GM19372 (cell line): ENCODE data around the gene TRIM72.
"Not testable (repeated sequence)": the region's sequence is repeated elsewhere in the genome, so short reads cannot be mapped to it uniquely, and the experiment has no call there.

Source experiments
- ATAC-seq: cut with Tn5 transposase; IDR thresholded peaks from one replicate; pipeline ENCODE4 v1.9.1; 2021; ENCODE audit warnings: mild to moderate bottlenecking, low read depth, moderate library complexity; ENCODE audit not compliant: unreplicated experiment

The TRIM72 gene, protein sequence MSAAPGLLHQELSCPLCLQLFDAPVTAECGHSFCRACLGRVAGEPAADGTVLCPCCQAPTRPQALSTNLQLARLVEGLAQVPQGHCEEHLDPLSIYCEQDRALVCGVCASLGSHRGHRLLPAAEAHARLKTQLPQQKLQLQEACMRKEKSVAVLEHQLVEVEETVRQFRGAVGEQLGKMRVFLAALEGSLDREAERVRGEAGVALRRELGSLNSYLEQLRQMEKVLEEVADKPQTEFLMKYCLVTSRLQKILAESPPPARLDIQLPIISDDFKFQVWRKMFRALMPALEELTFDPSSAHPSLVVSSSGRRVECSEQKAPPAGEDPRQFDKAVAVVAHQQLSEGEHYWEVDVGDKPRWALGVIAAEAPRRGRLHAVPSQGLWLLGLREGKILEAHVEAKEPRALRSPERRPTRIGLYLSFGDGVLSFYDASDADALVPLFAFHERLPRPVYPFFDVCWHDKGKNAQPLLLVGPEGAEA

GRCh38 chr16:31213877-31214707 lies at the start of gene TRIM72:
Gene TRIM72 (plus strand): TSS chr16:31214119. CDS start chr16:31214739, 620 bp downstream.
- no peak for ATAC-seq

DNA sequence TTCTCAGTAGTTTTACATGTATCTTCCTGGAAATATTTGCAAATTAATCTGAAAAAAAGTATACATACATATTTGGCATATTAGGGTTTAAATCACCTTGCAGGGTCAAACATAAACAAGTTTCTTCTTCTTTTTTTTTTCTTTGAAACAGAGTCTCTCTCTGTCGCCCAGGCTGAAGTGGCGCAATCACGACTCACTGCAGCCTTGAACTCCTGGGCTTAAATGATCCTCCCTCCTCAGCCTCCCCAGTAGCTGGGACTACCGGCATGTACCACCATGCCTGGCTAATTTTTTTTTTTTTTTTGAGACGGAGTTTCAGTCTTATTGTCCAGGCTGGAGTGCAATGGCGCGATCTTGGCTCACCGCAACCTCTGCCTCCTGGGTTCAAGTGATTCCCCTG lies 46.6 kb upstream of the TRIM72 start:
- ATAC-seq = no peak

- ATAC-seq = no peak
Measured at GRCh38 chr16:31168848-31169247, 45.1 kb upstream of the TRIM72 start.

DNA sequence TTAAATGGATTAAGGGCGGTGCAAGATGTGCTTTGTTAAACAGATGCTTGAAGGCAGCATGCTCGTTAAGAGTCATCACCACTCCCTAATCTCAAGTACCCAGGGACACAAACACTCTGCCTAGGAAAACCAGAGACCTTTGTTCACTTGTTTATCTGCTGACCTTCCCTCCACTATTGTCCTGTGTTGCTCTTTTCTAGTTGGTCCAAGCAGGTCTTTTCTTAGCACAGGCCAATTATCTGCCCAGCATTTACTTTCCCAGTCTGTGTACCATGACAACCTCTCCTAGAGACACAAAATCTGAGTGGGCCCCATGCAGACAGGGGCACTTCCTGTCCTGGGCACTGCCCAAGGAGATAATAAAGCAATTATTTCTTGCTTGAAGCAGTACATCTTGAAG lies 43.9 kb upstream of the TRIM72 start:
- ATAC-seq = not testable (repeated sequence)

GRCh38 chr16:31177136-31177535 lies 36.8 kb upstream of the TRIM72 start:
- ATAC-seq = no peak

GRCh38 chr16:31179219-31179746 lies 34.6 kb upstream of the TRIM72 start:
- ATAC-seq = no peak

- peak; percentile 49 for ATAC-seq
Measured at GRCh38 chr16:31179747-31180459, 34.0 kb upstream of the TRIM72 start, which contains the start of gene FUS. Gene FUS (plus strand): TSS chr16:31180139. CDS start chr16:31180215, 76 bp downstream.

DNA sequence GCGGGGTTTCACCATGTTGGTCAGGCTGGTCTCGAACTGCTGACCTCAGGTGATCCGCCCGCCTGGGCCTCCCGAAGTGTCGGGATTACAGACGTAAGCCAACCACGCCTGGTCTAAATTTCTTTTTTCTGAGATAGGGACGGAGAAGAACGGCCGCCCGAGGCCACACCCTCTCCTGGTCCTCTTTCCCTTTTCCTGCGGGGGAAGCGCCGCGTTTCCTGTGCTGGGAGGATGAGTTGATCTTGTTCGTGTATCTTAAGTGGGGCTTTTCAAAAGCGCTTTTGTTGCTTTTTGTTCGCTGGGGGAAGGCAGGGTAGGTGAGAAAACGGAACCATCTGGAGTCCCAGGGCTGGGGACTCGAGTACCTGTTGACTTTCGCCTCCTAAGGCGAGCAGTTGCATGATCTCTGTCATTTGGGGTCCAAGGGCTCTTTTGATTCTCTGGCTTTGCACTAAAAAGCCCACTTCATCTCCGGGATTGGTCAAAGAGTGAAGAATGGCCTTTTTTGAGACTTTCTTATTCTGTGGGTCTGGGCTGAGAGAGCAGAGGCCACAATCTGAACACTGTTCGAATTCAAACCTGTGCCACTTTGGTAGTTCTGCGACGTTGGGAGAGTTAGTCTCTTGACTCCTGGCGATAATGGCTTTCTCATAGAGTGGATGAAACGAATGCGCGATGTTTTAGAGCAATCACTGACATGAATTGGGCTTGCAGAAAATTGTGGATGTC lies 32.7 kb upstream of the TRIM72 start:
- no peak for ATAC-seq

- ATAC-seq = no peak
Measured at GRCh38 chr16:31182391-31182790, 31.5 kb upstream of the TRIM72 start.

- ATAC-seq = no peak
Measured at GRCh38 chr16:31183432-31184428, 30.2 kb upstream of the TRIM72 start.

- no peak for ATAC-seq
Measured at GRCh38 chr16:31184888-31185287, 29.0 kb upstream of the TRIM72 start.

- no peak for ATAC-seq
Measured at GRCh38 chr16:31185339-31185738, 28.6 kb upstream of the TRIM72 start.

- no peak for ATAC-seq
Measured at GRCh38 chr16:31186176-31186575, 27.7 kb upstream of the TRIM72 start.

DNA sequence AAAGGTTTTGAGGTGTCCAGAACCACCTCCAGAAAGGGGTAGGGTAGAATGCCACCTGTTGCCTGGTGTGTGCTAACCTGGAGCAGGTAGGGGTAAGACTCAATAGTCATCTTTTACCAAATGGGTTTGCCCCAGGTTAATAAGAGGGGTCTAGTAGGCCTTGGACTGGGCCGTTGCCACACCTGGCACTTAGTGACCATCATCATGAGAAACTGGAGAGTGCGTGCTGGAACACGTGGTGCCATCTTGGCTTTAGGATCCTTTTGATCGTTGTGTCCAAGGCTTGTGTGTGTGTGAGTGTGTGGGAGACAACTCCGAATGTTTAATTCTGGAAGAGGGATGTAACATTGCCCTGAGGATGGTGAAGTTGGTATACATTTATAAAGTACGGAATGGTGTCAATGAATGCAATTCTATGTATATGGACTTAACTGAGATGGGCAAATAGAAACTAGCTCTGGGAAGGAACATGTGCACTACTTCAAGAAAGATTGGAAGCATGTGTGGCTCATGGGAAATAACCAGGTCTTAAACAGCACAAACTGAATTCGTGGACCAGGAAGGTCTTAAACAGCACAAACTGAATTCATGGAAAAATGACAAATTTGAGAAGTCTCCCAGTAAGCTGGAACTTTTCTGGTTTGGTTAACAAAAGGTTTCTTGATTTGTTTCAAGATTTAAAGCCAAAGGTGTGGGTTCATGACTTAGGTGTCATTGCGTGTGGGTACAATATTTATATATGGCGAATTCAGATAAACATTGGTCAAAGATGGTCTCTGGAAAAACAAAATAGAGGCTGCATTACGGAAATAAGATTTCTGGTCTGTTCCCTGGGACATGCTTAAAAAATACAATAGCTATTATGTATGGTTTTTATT lies 26.8 kb upstream of the TRIM72 start:
- ATAC-seq = no peak

DNA sequence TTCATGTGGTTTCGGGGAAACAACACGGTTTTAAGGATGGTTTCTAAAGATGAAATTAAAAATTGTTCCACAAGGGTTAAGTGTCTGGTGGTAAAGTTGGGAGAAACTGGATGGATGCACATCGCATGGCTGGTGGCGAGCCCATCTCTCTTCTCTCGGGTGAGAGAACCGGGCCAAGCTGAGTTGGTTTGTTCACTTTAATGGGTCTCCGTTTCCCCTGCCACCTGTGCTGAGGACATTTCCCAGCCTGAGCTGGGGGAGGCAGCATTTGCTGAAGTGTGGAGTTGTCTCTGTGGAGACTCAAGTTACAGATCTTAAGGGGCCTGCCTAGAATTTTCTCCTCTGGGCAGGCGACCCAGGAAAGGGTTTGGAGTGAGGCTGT lies 26.1 kb upstream of the TRIM72 start:
- no peak for ATAC-seq

DNA sequence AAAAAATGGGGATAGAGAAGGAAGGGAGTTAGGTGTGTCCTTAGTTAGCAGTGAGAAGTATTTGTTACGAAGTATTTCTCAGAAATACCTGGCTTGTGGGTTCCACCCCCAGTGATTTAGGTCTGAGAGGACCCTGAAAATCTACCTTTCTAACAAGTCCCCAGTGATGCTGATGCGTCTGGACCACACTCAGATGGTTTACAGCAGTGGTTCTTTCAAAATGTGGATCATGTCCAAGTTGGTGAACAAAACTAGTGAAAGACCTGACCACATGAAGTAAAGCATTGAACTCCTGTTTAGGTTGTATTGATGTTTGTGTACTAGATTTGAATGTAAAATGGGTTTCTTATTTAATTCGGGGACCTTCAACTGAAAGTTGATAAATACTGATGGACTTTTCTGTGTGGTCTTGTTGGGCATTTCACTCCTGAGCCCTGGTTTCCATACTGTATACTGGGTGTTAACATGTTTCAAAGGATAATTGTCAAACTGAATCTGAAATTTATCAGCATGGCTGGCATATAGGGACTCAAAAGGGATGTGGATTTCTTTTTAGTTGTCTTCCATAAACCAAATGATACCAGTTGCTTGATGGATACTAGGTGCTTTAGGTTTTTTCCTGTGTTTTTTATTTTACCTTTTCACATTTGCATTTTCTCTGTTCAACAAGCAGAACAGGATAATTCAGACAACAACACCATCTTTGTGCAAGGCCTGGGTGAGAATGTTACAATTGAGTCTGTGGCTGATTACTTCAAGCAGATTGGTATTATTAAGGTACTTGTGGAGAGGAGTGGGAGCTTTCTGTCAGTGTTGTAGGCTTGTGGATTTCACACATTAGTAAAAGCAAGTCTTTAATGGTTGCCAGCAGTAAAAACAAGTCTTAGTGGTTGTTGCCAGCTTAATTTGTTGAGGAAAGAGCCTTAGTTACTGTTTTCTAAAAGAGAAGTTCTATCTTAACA lies 25.2 kb upstream of the TRIM72 start:
- no peak for ATAC-seq

GRCh38 chr16:31189412-31189778 lies 24.5 kb upstream of the TRIM72 start:
- ATAC-seq = no peak
